HuH-7 (cell line): ENCODE measurements around the gene PTH.

Source experiments
- DNase-seq: peaks from one replicate; pipeline ENCODE4 v3.0.0; 2011; ENCODE audit warnings: low spot score

Gene PTH

DNA sequence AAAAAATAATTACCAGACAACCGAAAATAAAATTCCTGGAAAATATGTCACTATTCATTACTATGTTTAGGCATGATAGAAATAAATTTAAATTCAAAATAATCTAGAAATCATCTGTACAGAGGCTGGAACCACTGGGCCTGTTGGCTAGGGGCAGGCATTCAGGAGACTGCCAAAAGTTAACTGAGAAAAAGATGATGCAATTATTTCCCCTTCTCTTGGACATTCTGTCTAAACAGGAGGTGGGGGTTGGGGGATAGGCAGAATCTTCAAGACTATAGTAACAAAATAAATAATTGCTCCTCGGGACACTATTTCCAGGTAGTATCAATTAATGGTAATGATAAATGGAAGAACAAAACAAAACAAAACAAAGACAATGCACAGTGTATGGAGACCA lies 46.9 kb downstream of the PTH start:
- no peak for DNase-seq

DNA sequence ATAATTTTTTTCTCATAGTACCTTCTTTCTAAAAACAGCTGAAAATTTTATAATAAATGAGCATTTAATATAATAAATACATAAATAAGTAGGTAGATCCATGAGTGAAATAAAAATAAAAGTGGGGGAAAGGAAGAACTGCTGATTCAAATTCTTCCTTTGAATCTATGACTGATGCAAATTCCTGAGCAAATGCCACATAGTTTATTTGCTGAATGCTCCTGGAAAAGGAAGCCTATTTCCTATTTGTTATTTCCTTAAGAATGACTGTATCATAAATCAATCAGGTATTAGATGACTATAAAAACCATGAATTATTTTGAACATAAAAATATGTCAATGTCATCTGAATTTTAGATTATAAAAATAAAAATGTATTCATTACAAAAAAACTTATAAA lies 49.4 kb downstream of the PTH start:
- DNase-seq: no peak

DNA sequence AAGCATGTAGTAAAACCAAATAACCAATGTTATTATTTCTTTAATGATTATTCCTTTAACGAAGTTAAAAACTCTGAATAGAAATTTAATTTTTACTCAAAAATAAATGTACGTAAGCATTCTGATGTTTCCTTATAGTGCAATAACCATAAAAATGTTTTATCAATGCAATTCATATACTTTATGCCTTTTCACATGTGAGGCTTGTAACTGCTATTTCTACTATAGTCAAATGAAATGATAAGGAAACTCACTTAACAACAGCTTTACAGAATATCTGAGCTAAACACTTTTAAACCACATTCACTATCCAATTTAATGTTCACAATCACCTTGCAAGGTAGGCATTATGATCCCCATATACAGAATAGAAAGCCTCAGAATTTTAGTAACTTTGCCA lies 50.2 kb downstream of the PTH start:
- DNase-seq: no peak
